ENCODE results near the gene RASL10A. TPM values are rescaled to one million over a fixed set of nuclear protein-coding genes. Genes with fewer than 3 reads are reported as not detected.

RASL10A gene
- total and polyA plus RNA-seq, 9 of the 15 experiments (the other 6 are each of a cell fraction or from before 2014, with no cell fraction given): 0.17 to 1.2 (median 0.45) TPM; not detected in 3

DNA sequence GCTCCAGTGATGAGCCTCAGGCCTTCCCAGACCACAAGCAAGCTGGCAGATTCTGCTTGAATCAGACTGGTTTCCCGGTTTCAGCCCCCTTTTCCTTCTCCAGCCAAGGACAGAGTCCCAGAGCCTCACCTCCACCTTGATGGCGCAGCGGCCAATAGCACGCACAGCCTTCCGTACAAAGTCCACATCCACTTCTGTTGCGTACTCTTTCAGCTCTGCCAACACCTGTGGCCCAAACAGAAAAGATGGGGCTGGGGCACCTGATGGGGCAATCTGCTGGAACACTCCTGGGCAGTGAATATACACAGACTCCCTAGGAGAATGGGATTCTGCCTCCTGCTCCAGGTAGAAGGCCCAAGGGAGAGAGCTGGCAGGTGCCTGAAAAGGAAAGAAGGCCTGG is 35.5 kb upstream of the RASL10A start (continued):
- TF ChIP-seq, protein P1, sequence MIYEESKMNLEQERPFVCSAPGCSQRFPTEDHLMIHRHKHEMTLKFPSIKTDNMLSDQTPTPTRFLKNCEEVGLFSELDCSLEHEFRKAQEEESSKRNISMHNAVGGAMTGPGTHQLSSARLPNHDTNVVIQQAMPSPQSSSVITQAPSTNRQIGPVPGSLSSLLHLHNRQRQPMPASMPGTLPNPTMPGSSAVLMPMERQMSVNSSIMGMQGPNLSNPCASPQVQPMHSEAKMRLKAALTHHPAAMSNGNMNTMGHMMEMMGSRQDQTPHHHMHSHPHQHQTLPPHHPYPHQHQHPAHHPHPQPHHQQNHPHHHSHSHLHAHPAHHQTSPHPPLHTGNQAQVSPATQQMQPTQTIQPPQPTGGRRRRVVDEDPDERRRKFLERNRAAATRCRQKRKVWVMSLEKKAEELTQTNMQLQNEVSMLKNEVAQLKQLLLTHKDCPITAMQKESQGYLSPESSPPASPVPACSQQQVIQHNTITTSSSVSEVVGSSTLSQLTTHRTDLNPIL (CRISPR knock-in tag; IDR thresholded peaks at IDR 0.05): no peak
- TF ChIP-seq, protein P2, sequence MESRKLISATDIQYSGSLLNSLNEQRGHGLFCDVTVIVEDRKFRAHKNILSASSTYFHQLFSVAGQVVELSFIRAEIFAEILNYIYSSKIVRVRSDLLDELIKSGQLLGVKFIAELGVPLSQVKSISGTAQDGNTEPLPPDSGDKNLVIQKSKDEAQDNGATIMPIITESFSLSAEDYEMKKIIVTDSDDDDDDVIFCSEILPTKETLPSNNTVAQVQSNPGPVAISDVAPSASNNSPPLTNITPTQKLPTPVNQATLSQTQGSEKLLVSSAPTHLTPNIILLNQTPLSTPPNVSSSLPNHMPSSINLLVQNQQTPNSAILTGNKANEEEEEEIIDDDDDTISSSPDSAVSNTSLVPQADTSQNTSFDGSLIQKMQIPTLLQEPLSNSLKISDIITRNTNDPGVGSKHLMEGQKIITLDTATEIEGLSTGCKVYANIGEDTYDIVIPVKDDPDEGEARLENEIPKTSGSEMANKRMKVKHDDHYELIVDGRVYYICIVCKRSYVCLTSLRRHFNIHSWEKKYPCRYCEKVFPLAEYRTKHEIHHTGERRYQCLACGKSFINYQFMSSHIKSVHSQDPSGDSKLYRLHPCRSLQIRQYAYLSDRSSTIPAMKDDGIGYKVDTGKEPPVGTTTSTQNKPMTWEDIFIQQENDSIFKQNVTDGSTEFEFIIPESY (CRISPR knock-in tag; IDR thresholded peaks at IDR 0.05): no peak

DNA sequence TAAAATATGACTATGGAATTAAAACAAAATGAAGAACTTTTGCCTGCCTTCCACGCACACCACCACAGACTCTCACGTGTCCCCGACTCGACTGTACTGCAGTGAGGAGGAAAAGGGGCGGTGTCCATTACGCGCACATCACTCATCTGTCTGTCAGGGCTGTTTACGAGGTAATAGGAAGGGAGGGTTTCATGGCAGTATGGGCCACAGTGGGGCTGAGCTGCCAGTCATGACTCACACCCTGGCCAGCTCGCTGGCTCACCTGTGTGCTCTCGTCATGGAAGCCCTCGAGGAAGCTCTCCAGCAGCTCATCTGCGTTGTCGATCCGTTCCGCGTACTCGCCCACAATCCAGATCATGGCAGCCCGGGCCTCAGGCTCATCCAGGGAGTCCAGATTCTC is 33.5 kb upstream of the RASL10A start:
- Histone ChIP-seq H3K4me3 (no peak overlapping the region), H3K9me1 (ENCODE audit: control insufficient read depth, insufficient read depth, low read length) (no peaks in the 10 kb centered on the region), H3K9me3 (replicated peaks; ENCODE audit: control insufficient read depth, insufficient read depth, low read depth, low read length) (no peaks in the 10 kb centered on the region), H3K36me3 (ENCODE audit: control insufficient read depth, insufficient read depth, low read length) (peaks cover 87% of the 10 kb centered on the region), H4K20me1 (replicated peaks; ENCODE audit: control insufficient read depth, insufficient read depth, low read length) (no peaks in the 10 kb centered on the region), H3K9ac (ENCODE audit: insufficient read depth in 1 of 2, low read depth in 2 of 2, low read length in 2 of 2) (peak overlapping the region in 1 of 2 experiments; percentile 36; a peak in 1 of 4 replicates), H3K27me3 (ENCODE audit: control insufficient read depth in 2 of 2, insufficient read depth in 2 of 2, low read length in 2 of 2) (no peaks in the 10 kb centered on the region), H3K4me2 (ENCODE audit: insufficient read depth, low read length) (no peak overlapping the region), H2AFZ (ENCODE audit: low read depth, low read length) (no peak overlapping the region), H3K79me2 (ENCODE audit: control insufficient read depth, insufficient read depth, low read length) (no peaks in the 10 kb centered on the region), H3K27ac (ENCODE audit: extremely low read depth, low read depth, low read length) (no peak overlapping the region), H3K4me1 (replicated peaks in 1 of 2; ENCODE audit: control insufficient read depth in 2 of 2, insufficient read depth in 2 of 2, low read length in 2 of 2) (no peaks in the 10 kb centered on the region)
- DNase-seq (ENCODE audit: extremely low read depth in 1 of 4, low spot score in 3 of 4): no peak
- intact Hi-C loops (cut with micrococcal nuclease) (no loop called here), in situ Hi-C loops (cut with MboI) (no loop called here)
- ATAC-seq: no peak
- peak; percentile 7 for TF ChIP-seq MEIS2 (IDR thresholded peaks at IDR 0.05; ENCODE audit: partially characterized antibody)
- TF ChIP-seq, protein P3, sequence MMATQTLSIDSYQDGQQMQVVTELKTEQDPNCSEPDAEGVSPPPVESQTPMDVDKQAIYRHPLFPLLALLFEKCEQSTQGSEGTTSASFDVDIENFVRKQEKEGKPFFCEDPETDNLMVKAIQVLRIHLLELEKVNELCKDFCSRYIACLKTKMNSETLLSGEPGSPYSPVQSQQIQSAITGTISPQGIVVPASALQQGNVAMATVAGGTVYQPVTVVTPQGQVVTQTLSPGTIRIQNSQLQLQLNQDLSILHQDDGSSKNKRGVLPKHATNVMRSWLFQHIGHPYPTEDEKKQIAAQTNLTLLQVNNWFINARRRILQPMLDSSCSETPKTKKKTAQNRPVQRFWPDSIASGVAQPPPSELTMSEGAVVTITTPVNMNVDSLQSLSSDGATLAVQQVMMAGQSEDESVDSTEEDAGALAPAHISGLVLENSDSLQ (IDR thresholded peaks at IDR 0.05): peak; percentile 32; the same call in 1 of the 2 replicates
- no peak for TF ChIP-seq BMI1 (IDR thresholded peaks at IDR 0.05; ENCODE audit: low read length)
- ChIA-PET CTCF (ENCODE audit: low intra/inter-chr PET ratio) (no interaction called here), POLR2A (interaction anchor here (0.6 to 1.1 kb wide), 2 partner anchors 15 to 212 kb away, joined by 3 to 4 read pairs; no protein-coding TSS in a partner anchor)
- no TSS peak for BruUV-seq (replicated peaks)
- WGBS (ENCODE audit: insufficient coverage, low coverage, missing lambda C conversion rate): 89% methylated on average over 11 of the region's 18 CpGs
- FAIRE-seq: no peak

Data from K562 (cell line).